ENCODE data around the gene TMEM263.

The TMEM263 gene

DNA sequence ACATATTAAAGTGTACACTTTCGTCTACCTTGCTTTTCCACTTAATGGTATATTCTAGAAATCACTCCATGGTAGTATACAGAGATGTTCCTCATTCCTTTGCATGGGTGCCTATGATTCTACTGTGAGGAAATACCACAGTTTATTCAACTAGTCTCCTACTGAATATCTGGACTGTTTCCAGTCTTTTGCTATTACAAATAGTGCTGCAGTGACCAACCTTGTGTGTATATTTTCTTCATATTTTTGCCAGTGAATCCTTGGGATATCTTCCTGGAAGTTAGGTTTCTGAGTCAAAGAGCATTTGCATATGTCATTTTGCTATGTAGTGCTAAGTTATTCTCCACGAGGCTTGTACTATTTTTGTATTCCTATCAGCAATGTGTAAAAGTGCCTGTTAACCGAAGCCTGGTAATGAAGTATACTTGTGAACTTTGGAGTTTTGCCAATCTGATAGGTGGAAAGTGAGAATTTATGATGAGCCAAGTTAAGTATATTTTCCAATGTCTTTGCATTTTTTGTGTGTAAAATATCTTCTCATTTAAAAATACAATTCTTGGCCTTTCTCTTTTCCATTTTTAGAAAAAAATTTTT, 31.3 kb upstream of the TMEM263 start:
- peak; percentile 7 to 18 for DNase-seq (ENCODE audit: low read depth in 2 of 2)
- TF ChIP-seq, protein P1, sequence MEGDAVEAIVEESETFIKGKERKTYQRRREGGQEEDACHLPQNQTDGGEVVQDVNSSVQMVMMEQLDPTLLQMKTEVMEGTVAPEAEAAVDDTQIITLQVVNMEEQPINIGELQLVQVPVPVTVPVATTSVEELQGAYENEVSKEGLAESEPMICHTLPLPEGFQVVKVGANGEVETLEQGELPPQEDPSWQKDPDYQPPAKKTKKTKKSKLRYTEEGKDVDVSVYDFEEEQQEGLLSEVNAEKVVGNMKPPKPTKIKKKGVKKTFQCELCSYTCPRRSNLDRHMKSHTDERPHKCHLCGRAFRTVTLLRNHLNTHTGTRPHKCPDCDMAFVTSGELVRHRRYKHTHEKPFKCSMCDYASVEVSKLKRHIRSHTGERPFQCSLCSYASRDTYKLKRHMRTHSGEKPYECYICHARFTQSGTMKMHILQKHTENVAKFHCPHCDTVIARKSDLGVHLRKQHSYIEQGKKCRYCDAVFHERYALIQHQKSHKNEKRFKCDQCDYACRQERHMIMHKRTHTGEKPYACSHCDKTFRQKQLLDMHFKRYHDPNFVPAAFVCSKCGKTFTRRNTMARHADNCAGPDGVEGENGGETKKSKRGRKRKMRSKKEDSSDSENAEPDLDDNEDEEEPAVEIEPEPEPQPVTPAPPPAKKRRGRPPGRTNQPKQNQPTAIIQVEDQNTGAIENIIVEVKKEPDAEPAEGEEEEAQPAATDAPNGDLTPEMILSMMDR (IDR thresholded peaks at IDR 0.05; ENCODE audit: low read depth, low read length), result no peak
- H3K4me3 ChIP-seq (replicated peaks in 1 of 2; ENCODE audit: low read depth in 2 of 2, low read length in 2 of 2), result no peak overlapping the region

DNA sequence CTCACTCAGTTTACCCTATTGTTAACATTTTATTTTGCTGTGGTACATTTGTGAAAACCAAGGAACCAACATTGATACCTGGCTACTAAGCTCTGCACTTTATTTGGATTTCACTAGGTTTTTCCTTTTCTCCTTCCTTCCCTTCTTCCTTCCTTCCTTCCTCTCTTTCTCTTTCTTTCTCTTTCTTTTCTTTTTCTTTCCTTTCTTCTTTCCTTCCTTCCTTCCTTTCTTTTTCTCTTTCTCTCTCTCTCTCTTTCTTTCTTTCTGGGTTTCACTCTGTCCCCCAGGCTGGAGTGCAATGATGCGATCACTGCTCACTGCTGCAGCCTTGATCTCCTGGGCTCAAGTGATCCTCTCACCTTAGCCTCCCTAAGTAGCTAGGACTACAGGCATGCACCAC, 29.1 kb upstream of the TMEM263 start:
- no peak for DNase-seq (ENCODE audit: low read depth in 2 of 2)
- H3K4me3 ChIP-seq (replicated peaks in 1 of 2; ENCODE audit: low read depth in 2 of 2, low read length in 2 of 2), result no peak overlapping the region
- TF ChIP-seq, protein P1 (IDR thresholded peaks at IDR 0.05; ENCODE audit: low read depth, low read length), result no peak

GRCh38 chr12:106934277-106934676, 21.4 kb upstream of the TMEM263 start:
- H3K4me3 ChIP-seq (replicated peaks in 1 of 2; ENCODE audit: low read depth in 2 of 2, low read length in 2 of 2), result no peak overlapping the region
- no peak for DNase-seq (ENCODE audit: low read depth in 2 of 2)
- TF ChIP-seq, protein P1 (IDR thresholded peaks at IDR 0.05; ENCODE audit: low read depth, low read length), result no peak

- TF ChIP-seq, protein P1 (IDR thresholded peaks at IDR 0.05; ENCODE audit: low read depth, low read length), result no peak
- no peak for DNase-seq (ENCODE audit: low read depth in 2 of 2)
- no peak overlapping the region for H3K4me3 ChIP-seq (replicated peaks in 1 of 2; ENCODE audit: low read depth in 2 of 2, low read length in 2 of 2)
Observed at GRCh38 chr12:106941481-106942156, 14.1 kb upstream of the TMEM263 start.

- TF ChIP-seq, protein P1 (IDR thresholded peaks at IDR 0.05; ENCODE audit: low read depth, low read length), result no peak
- DNase-seq (ENCODE audit: low read depth in 2 of 2), result no peak
- no peak overlapping the region for H3K4me3 ChIP-seq (replicated peaks in 1 of 2; ENCODE audit: low read depth in 2 of 2, low read length in 2 of 2)
Observed at GRCh38 chr12:106942775-106943174, 12.9 kb upstream of the TMEM263 start.

GRCh38 chr12:106945261-106945851, 10.4 kb upstream of the TMEM263 start:
- peak in 1 of 2 donors; percentile 27 for DNase-seq (ENCODE audit: low read depth in 2 of 2)
- TF ChIP-seq, protein P1 (IDR thresholded peaks at IDR 0.05; ENCODE audit: low read depth, low read length), result no peak
- H3K4me3 ChIP-seq (replicated peaks in 1 of 2; ENCODE audit: low read depth in 2 of 2, low read length in 2 of 2), result no peak overlapping the region

All from cardiac fibroblast (primary cell).